ENCODE measurements around the gene PLK4. TPM values are rescaled to one million over a fixed set of nuclear protein-coding genes. Genes with fewer than 3 reads are reported as not detected.

PLK4 gene
- total RNA-seq, 1 donor from 2014 or later, result 3.1 TPM

DNA sequence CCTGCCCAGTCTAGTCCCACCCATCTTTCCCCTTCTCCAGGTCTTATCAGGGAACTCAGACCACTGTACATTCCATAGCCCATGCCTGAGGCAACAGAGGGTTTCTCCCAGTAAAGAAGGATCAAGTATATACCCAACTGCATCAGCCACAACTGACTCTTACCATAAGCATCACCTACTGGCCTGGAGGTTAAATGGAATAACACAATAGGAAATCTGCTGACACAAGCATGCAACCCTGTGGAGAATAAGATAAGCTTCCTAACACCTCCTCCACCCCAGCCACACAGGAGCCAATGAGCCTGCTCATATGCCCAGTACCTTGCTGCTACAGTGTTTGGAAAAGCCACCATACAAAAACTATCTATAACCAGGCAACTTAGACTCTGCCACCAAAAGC lies 34.6 kb upstream of the PLK4 start:
- no peak overlapping the region for H3K27ac Mint-ChIP-seq (ENCODE audit: unreplicated experiment)
- H3K27me3 Mint-ChIP-seq (ENCODE audit: low read depth), result no peaks in the 10 kb centered on the region
- DNase-seq (ENCODE audit: low spot score), result no peak
- TF ChIP-seq, protein P1, sequence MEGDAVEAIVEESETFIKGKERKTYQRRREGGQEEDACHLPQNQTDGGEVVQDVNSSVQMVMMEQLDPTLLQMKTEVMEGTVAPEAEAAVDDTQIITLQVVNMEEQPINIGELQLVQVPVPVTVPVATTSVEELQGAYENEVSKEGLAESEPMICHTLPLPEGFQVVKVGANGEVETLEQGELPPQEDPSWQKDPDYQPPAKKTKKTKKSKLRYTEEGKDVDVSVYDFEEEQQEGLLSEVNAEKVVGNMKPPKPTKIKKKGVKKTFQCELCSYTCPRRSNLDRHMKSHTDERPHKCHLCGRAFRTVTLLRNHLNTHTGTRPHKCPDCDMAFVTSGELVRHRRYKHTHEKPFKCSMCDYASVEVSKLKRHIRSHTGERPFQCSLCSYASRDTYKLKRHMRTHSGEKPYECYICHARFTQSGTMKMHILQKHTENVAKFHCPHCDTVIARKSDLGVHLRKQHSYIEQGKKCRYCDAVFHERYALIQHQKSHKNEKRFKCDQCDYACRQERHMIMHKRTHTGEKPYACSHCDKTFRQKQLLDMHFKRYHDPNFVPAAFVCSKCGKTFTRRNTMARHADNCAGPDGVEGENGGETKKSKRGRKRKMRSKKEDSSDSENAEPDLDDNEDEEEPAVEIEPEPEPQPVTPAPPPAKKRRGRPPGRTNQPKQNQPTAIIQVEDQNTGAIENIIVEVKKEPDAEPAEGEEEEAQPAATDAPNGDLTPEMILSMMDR (IDR thresholded peaks at IDR 0.05), result no peak
- H3K4me3 Mint-ChIP-seq (ENCODE audit: unreplicated experiment), result no peak overlapping the region
- peaks cover 42% of the 10 kb centered on the region for H3K9me3 Mint-ChIP-seq (ENCODE audit: low read depth)
- H3K4me1 Mint-ChIP-seq (ENCODE audit: low read depth), result no peaks in the 10 kb centered on the region
- peaks cover 28% of the 10 kb centered on the region for H3K36me3 Mint-ChIP-seq (ENCODE audit: low read depth)

DNA sequence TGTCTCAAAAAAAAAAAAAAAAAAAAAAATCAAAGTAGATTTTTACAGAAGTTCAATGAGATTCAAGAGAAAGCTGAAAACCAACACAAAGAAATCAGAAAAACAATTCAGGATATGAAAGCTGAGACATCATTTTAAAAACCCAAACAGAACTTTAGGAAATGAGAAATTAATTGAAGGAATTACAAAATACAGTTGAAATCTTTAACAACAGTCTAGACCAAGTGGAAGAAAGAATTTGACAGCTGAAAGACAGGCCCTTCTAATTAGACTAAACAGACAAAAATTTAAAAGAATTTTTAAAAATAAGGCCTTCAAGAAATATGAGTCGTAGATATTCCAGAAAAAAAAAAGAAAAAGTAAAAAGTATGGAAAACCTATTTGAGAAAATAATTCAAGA lies 33.9 kb upstream of the PLK4 start:
- no peaks in the 10 kb centered on the region for H3K4me1 Mint-ChIP-seq (ENCODE audit: low read depth)
- H3K27me3 Mint-ChIP-seq (ENCODE audit: low read depth), result no peaks in the 10 kb centered on the region
- H3K9me3 Mint-ChIP-seq (ENCODE audit: low read depth), result peaks cover 48% of the 10 kb centered on the region
- peaks cover 29% of the 10 kb centered on the region for H3K36me3 Mint-ChIP-seq (ENCODE audit: low read depth)
- TF ChIP-seq, protein P1 (IDR thresholded peaks at IDR 0.05), result no peak
- H3K27ac Mint-ChIP-seq (ENCODE audit: unreplicated experiment), result no peak overlapping the region
- no peak for DNase-seq (ENCODE audit: low spot score)
- H3K4me3 Mint-ChIP-seq (ENCODE audit: unreplicated experiment), result no peak overlapping the region

DNA sequence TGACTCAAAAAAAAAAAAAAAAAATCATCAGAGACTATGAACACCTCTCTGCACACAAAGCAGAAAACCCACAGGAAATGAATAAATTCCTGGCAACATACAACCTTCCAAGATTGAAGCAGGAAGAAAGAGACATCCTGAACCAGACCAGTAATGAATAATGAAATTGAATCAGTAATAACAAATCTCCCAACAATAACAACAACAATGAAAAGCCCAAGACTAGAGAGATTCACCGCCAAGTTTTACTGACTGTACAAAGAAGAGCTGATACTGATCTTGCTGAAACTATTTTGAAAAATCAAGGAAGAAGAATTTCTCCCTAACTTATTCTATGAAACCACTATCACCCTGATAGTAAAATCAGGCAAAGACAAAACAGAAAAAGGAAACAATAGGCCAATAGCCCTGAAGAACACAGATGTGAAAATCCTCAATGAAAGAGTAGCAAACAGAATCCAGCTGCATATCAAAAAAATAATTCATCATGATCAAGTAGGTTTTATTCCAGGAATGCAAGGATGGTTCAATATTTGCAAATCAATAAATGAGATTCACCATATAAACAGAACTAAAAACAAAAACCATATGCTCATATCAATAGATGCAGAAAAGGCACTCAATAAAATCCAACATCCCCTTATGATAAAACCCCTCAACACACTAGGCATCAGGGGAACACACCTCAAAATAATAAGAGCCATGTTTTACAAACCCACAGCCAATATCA lies 31.0 kb upstream of the PLK4 start:
- no peaks in the 10 kb centered on the region for H3K4me1 Mint-ChIP-seq (ENCODE audit: low read depth)
- DNase-seq (ENCODE audit: low spot score), result no peak
- H3K9me3 Mint-ChIP-seq (ENCODE audit: low read depth), result peaks cover 63% of the 10 kb centered on the region
- H3K4me3 Mint-ChIP-seq (ENCODE audit: unreplicated experiment), result no peak overlapping the region
- H3K27ac Mint-ChIP-seq (ENCODE audit: unreplicated experiment), result no peak overlapping the region
- H3K36me3 Mint-ChIP-seq (ENCODE audit: low read depth), result peaks cover 33% of the 10 kb centered on the region
- no peaks in the 10 kb centered on the region for H3K27me3 Mint-ChIP-seq (ENCODE audit: low read depth)
- TF ChIP-seq, protein P1 (IDR thresholded peaks at IDR 0.05), result no peak

DNA sequence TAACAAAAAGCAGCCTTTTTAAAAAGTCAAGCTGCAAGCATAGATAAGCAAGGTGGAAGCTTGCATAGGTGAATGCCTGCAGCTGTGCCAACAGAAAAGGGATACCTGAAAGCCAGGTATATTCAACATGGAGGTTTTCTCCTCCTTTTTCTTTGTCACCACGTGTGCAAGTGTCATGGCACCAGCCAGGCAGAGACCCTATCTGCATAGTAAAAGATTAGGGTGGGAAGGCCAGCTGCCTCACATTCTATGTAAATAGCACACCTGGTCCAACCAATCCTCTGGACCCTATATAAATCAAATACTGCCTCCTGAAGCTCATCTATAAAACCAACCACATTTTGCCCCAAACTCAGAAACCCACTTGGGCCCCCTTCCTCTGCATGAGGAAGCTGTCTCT lies 28.0 kb upstream of the PLK4 start:
- H3K9me3 Mint-ChIP-seq (ENCODE audit: low read depth), result peaks cover 54% of the 10 kb centered on the region
- no peaks in the 10 kb centered on the region for H3K27me3 Mint-ChIP-seq (ENCODE audit: low read depth)
- H3K4me1 Mint-ChIP-seq (ENCODE audit: low read depth), result peaks cover 12% of the 10 kb centered on the region
- no peak for DNase-seq (ENCODE audit: low spot score)
- H3K27ac Mint-ChIP-seq (ENCODE audit: unreplicated experiment), result no peak overlapping the region
- no peak overlapping the region for H3K4me3 Mint-ChIP-seq (ENCODE audit: unreplicated experiment)
- TF ChIP-seq, protein P1 (IDR thresholded peaks at IDR 0.05), result no peak
- H3K36me3 Mint-ChIP-seq (ENCODE audit: low read depth), result peaks cover 29% of the 10 kb centered on the region

DNA sequence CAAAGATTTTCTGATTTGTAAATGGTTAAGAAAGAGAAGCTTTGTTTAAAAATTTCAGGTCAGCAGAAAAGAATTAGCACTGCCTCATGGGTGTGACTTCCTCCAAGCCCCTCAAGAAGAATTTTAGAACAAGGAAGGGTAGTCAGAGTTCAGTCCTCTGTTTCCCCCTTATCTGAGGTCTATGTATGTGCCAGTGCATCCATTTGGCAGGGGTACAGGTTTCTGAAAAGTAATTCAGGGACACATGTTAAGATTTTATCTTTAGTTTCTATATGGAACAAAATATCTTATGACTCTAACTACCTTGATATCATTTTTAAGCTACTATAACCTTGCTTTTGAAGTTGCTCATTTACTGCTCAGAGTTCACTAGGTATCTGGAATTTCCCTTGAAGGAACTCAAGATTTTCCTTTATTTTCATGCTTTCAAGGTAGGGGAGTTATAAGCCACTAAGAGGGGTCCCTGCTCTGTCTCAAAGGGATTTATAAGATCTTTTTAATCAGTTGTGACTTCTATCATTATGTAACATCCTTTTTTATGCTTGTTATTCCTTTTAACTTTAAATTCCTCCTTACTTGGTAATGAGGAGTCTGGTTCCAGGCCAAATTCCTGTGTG lies 24.4 kb upstream of the PLK4 start:
- TF ChIP-seq, protein P1 (IDR thresholded peaks at IDR 0.05), result no peak
- no peaks in the 10 kb centered on the region for H3K27me3 Mint-ChIP-seq (ENCODE audit: low read depth)
- no peak overlapping the region for H3K27ac Mint-ChIP-seq (ENCODE audit: unreplicated experiment)
- H3K4me1 Mint-ChIP-seq (ENCODE audit: low read depth), result peaks cover 12% of the 10 kb centered on the region
- no peak for DNase-seq (ENCODE audit: low spot score)
- peaks cover 12% of the 10 kb centered on the region for H3K36me3 Mint-ChIP-seq (ENCODE audit: low read depth)
- H3K9me3 Mint-ChIP-seq (ENCODE audit: low read depth), result peaks cover 50% of the 10 kb centered on the region
- no peak overlapping the region for H3K4me3 Mint-ChIP-seq (ENCODE audit: unreplicated experiment)
